Measurements from ENCODE around the gene ZNF638. TPM values are rescaled to one million over a fixed set of nuclear protein-coding genes. Genes with fewer than 3 reads are reported as not detected.

Gene ZNF638, protein sequence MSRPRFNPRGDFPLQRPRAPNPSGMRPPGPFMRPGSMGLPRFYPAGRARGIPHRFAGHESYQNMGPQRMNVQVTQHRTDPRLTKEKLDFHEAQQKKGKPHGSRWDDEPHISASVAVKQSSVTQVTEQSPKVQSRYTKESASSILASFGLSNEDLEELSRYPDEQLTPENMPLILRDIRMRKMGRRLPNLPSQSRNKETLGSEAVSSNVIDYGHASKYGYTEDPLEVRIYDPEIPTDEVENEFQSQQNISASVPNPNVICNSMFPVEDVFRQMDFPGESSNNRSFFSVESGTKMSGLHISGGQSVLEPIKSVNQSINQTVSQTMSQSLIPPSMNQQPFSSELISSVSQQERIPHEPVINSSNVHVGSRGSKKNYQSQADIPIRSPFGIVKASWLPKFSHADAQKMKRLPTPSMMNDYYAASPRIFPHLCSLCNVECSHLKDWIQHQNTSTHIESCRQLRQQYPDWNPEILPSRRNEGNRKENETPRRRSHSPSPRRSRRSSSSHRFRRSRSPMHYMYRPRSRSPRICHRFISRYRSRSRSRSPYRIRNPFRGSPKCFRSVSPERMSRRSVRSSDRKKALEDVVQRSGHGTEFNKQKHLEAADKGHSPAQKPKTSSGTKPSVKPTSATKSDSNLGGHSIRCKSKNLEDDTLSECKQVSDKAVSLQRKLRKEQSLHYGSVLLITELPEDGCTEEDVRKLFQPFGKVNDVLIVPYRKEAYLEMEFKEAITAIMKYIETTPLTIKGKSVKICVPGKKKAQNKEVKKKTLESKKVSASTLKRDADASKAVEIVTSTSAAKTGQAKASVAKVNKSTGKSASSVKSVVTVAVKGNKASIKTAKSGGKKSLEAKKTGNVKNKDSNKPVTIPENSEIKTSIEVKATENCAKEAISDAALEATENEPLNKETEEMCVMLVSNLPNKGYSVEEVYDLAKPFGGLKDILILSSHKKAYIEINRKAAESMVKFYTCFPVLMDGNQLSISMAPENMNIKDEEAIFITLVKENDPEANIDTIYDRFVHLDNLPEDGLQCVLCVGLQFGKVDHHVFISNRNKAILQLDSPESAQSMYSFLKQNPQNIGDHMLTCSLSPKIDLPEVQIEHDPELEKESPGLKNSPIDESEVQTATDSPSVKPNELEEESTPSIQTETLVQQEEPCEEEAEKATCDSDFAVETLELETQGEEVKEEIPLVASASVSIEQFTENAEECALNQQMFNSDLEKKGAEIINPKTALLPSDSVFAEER (N-terminal part only)
- total RNA-seq, result 10 to 100 TPM; 82.9 to 90.5 TPM

DNA sequence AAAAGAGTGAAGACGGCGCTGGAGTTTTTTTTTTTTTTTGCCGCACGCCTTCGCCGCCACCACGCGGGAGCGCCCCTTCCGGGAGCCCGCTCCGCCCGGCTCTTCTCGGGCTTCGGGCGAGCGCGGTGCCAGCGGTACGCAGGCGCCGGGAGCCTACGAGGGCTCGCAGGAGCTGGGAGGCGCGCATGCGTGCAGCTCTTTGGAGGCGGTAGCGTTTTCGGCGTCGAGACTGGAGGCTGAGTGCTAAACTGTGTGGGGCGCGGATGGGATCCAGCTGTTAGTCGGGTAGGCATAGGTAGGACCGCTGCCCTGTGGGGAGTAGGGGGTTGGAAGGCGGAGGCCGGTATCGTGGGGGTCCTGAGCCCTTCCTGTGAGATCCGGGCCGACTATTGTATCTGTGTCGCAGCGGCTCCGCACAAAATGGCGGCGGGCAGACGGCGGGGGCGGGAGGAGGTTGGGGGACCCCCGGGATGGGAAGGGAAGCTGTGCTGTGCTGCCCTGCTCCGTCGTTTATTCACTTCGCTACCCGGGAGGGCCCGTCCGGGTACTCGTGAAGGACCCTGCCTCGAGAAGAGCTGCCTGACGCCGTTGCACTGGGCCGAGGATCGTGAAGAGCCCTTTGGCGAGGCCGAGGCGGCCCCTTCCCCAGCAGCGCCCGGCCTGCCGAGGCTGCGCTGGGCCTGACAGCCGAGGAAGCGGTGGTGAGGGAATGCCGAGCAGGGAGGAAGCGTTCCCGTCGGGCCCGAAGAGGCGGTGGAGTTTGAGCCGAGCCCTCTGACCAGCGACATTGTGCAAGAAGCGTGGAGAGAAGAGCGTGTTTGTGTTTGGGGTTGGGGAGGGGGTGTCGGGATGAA is at the start of gene ZNF638:
Gene ZNF638, plus strand, starts transcription at position 202 of the 854 bp plus-strand sequence. CDS start 17,173 bp downstream, outside the sequence.

DNA sequence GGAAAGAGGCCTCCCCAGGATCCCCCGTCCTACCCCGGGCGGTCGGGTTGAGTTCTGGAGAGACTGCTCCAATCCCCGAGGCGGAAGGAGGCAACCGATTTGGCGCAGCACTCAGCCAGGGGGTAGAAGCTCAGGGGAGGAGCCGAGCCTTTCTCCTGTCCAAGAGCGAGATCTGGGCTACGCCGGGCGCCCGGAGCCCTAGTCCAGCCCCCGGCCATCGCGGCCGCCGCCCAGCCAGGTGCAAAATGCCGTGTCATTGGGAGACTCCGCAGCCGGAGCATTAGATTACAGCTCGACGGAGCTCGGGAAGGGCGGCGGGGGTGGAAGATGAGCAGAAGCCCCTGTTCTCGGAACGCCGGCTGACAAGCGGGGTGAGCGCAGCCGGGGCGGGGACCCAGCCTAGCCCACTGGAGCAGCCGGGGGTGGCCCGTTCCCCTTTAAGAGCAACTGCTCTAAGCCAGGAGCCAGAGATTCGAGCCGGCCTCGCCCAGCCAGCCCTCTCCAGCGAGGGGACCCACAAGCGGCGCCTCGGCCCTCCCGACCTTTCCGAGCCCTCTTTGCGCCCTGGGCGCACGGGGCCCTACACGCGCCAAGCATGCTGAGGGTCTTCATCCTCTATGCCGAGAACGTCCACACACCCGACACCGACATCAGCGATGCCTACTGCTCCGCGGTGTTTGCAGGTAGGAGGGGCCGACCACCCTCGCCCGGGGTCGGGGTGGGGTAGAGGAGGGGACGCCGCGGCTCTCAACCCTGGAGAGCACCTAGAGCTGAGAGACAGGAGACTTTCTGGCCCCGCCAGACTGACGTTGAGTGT is 122.0 kb downstream of the ZNF638 start, which contains the start of gene DYSF:
Gene DYSF, plus strand, starts transcription at position 158 of the 817 bp plus-strand sequence.

Small RNA genes lying within 50 kb of the gene (small RNA-seq; reads per million reads assigned to genes)
- gene RNU6-105P, result 0 reads per million in 2 donors

Other genes starting within 250 kb of the ZNF638 start
- 1 to 10 TPM; 4.0 to 6.2 TPM for gene MCEE, start 201.6 kb upstream of the ZNF638 start, total RNA-seq
- 10 to 100 TPM in 1 of 2 donors, 1 to 10 TPM in 1; 9.3 to 16.0 TPM for gene MPHOSPH10, start 201.1 kb upstream of the ZNF638 start, total RNA-seq
- gene PAIP2B, start 104.7 kb upstream of the ZNF638 start, total RNA-seq, result under 1 TPM; 0.33 to 0.34 TPM
- under 1 TPM; 0.33 to 0.34 TPM for gene DYSF, start 121.8 kb downstream of the ZNF638 start, total RNA-seq